GM21529 (cell line): ENCODE data around the gene P2RX7.
A peak's percentile ranks its signal among the peaks of the same experiment; 100 is the strongest.
"Not testable (repeated sequence)": the region's sequence is repeated elsewhere in the genome, so short reads cannot be mapped to it uniquely, and the experiment has no call there.

Source experiments
- ATAC-seq: cut with Tn5 transposase; IDR thresholded peaks from one replicate; pipeline ENCODE4 v1.9.1; 2021; ENCODE audit not compliant: unreplicated experiment

Gene P2RX7

DNA sequence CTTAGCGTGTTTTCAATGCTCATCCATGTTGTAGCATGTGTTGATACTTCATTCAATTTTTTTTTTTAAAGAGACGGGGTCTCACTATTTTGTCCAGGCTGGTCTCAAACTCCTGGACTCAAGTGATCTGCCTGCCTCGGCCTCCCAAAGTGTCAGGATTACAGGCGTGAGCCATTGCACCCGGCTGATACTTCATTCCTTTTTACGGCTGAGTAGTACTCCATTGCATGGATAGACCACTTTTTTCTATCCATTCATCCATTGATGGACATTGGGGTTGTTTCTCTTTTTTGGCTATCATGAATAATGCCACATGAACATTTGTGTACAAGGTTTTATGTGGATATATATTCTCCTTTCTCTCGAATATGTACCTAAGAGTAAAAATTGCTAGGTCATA, 1.2 kb downstream of the P2RX7 start:
- ATAC-seq = no peak

- no peak for ATAC-seq
Measured at GRCh38 chr12:121135320-121135719, 2.6 kb downstream of the P2RX7 start.

DNA sequence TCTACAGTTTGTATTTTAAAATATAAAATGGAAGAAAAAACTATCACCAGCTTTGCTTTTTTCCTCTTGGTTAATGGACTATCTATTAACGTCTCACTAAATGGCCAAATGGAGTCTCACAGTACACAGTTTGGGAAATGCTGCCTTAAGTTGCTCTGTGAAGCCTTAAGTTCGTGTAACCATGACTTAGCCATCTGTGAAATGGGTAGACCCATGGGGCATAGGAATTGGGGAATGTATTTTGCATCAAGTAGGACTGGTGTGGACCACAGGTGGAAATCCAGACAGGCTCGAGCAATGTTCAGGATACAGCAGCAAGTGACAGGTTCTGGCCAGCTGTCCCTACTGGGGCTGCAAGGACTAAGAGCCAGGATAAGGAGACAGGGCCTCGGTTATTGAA, 4.8 kb downstream of the P2RX7 start:
- ATAC-seq = no peak

- no peak for ATAC-seq
Measured at GRCh38 chr12:121138284-121138683, 5.6 kb downstream of the P2RX7 start.

DNA sequence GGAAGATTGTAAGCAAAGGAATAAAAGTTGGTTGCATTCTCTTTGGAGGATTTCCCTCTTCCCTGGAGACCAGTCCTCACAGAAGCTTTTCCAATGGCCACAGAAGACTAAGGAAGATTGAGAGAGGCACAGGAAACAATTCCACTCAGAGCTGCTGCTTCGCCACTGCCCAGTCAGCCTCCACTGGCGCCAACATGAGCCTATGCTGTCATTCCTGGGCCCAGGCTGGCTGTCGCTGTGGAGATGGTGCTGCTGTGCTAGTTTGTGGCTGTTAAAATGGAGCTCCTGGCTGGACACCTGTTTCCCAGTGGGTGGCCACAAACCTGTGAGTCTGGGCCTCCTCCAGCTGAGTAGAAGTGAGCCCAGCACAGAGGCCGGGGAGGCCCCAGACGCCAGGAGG, 6.6 kb downstream of the P2RX7 start:
- no peak for ATAC-seq

DNA sequence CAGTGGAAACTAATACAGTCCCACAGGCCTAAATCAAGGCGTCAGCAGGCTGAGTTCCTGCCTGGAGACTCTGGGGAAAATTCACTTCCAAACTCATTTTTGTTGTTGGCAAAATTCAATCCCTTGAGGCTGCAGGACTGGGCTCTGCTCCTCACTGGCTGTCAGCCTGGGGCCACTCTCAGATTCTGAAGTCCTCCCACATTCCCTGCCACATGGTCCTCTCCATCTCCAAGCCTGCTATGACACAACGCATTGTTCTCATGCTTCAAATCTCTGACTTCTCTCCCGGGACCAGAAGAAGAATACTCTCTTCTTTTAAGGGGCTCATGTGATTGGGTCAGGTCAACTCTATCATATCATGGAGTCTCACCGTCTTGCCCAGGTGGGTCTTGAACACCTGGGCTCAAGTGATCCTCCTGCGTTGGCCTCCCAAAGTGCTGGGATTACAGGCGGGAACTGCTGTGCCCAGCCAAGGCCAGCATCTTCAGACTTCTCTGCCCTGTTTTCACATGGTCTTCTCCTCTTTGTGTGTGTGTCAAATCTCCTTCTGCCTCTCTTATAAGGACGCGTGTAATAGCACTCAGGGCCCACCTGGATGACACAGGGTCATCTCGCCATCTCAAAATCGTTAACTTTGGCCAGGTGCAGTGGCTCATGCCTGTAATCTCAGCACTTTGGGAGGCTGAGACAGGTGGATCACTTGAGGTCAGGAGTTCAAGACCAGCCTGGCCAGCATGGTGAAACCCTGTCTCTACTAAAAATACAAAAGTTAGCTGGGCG, 9.7 kb downstream of the P2RX7 start:
- no peak for ATAC-seq

DNA sequence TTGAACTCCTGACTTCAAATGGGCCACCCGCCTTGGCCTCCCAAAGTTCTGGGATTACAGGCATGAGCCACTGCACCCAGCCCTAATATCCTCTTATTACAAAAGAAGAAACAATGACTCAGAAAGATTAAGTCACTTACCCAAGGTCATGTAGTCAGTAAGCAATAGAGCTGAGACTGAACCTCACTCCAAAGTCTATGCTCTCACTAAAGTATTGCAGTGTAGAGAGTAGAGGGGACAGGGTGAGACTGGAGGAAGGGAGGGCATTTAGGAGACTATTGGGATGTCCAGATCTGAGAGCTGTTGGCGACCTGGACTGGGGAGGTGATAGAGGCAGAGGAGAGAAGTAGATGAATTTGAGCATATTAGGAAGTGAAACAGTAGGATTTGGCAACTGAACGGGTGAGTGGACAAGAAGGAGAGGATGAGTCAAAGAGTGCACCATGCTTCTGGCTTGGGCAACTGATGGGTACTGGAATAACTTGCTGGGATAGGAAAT, 11.8 kb downstream of the P2RX7 start:
- no peak for ATAC-seq

GRCh38 chr12:121145221-121145620, 12.5 kb downstream of the P2RX7 start:
- ATAC-seq = no peak

DNA sequence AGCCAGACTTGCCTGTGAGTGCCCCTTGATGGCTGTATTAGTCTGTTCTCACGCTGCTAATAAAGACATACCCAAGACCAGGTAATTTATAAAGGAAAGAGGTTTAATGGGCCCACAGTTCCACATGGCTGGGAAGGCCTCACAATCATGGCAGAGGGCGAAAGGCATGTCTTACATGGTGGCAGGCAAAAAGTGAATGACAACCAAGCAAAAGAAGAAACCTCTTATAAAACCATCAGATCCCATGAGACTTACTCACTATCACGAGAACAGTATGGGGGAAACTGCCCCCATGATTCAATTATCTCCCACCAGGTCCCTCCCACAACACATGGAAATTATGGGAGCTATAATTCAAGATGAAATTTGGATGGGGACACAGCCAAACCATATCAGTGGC, 16.6 kb downstream of the P2RX7 start:
- not testable (repeated sequence) for ATAC-seq

DNA sequence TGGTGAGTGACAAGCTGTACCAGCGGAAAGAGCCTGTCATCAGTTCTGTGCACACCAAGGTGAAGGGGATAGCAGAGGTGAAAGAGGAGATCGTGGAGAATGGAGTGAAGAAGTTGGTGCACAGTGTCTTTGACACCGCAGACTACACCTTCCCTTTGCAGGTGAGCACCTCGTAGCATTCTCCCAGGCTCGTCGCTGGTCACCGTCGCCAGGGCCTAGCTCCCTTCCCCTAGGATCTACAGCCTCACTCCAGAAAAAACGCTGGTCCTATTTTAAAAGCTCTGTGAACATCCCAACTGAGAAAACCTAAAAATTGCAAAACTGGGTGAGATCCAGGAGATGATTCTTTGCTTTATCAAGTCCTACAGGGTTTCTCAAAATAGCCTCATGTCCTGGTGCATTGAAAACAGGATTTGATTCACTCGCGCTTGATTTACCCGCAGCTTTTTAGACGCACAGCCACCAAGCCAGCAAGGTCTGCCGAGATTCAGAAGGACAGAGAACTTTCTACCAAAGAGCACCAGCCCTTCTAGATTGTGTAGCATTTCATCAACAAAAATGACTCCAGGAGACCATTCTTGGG, 22.2 kb downstream of the P2RX7 start:
- no peak for ATAC-seq

DNA sequence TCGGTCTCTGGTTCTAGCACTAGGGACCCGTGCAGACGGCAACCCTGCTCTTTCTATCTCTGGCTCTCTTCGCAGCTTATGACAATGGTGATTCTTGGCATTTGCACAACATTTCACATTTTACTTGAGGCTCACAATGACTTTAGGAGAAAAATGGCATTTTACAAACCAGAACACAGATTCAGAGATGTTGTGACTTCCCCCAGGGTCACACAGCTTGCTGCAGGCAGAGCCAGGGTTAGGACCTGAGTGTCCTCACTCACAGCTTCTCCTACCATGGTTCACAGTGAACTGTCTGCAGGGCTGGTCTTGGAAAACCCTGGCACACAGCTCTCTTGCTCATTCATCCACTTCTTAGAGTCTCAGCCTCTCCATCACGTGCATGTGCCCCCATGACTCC, 23.7 kb downstream of the P2RX7 start:
- ATAC-seq = no peak

GRCh38 chr12:121158085-121158484, 25.4 kb downstream of the P2RX7 start:
- no peak for ATAC-seq

- ATAC-seq = not testable (repeated sequence)
Measured at GRCh38 chr12:121158728-121159351, 26.2 kb downstream of the P2RX7 start.

- ATAC-seq = peak; percentile 57
Measured at GRCh38 chr12:121159467-121160307, 27.0 kb downstream of the P2RX7 start.

- ATAC-seq = no peak
Measured at GRCh38 chr12:121162384-121162783, 29.7 kb downstream of the P2RX7 start.

GRCh38 chr12:121162985-121163384, 30.3 kb downstream of the P2RX7 start:
- no peak for ATAC-seq

- ATAC-seq = not testable (repeated sequence)
Measured at GRCh38 chr12:121164839-121165238, 32.2 kb downstream of the P2RX7 start.

DNA sequence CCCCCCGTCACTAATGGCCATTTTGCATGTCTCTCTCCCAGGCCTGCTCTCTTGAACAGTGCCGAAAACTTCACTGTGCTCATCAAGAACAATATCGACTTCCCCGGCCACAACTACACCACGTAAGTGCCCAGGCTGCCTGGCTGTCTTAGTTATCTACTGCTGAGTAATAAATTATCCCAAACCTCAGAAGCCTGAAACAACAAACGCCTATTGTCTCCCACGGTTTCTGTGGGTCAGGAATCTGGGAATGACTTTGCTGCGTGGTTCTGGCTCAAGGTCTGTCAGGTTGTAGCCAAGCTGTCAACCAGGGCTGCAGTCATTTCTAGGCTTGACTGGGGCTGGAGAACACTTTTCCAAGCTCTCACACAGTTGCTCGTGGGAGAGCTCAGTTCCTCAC, 32.6 kb downstream of the P2RX7 start:
- no peak for ATAC-seq

DNA sequence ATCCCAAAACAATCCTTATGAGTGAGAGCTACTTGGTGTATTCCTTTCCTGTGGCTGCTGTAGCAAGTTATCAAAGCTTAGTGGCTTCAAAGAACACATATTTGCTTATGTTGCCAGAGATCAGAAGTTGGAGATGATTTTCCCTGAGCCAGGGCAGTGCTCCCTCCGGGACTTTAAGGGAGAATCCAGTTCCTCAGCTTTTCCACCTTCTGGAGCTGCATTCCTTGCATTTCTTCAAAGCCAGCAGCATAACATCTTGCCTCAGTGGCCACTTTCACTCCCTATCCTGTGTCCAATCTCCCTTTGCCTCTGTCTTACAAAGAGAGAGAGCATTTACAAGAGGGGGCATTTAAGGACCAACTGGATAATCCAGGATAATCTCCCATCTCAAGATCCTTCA, 33.7 kb downstream of the P2RX7 start:
- no peak for ATAC-seq

GRCh38 chr12:121167232-121167820, 34.6 kb downstream of the P2RX7 start:
- ATAC-seq = no peak

- no peak for ATAC-seq
Measured at GRCh38 chr12:121167951-121168350, 35.3 kb downstream of the P2RX7 start.
